IPS-20b (cell line): ENCODE results near the gene HAPLN2.
"Not testable (repeated sequence)": the region's sequence is repeated elsewhere in the genome, so short reads cannot be mapped to it uniquely, and the experiment has no call there.

ENCODE experiments used
- H3K27ac ChIP-seq: one replicate; pipeline ENCODE4 v1.5.1; 2013; ENCODE audit warnings: low read length
- H3K27me3 ChIP-seq: 2 replicates; pipeline ENCODE4 v1.6.1; 2013; ENCODE audit warnings: mild to moderate bottlenecking, low read length, inconsistent platforms; ENCODE audit not compliant: insufficient read depth
- H3K36me3 ChIP-seq: 2 replicates; pipeline ENCODE4 v1.6.1; 2013; ENCODE audit warnings: low read depth, mild to moderate bottlenecking, inconsistent platforms, low read length, moderate library complexity; ENCODE audit not compliant: insufficient read depth
- H3K4me1 ChIP-seq: 2 replicates; pipeline ENCODE4 v1.6.1; 2013; ENCODE audit warnings: mild to moderate bottlenecking, control low read depth, inconsistent platforms, low read length, moderate library complexity; ENCODE audit not compliant: insufficient read depth
- H3K4me3 ChIP-seq: 2 replicates; pipeline ENCODE4 v1.5.1; 2013; ENCODE audit warnings: mild to moderate bottlenecking, low read length, inconsistent platforms
- H3K9ac ChIP-seq: 2 replicates; pipeline ENCODE4 v1.6.1; 2013; ENCODE audit warnings: low read depth, mild to moderate bottlenecking, inconsistent platforms, low read length, moderate library complexity
- H3K9me3 ChIP-seq: 2 replicates; pipeline ENCODE4 v1.6.1; 2013; ENCODE audit warnings: mild to moderate bottlenecking, low read depth, low read length, inconsistent platforms; ENCODE audit not compliant: insufficient read depth

Gene HAPLN2

GRCh38 chr1:156583821-156584622, 35.2 kb upstream of the HAPLN2 start:
- peaks cover 7% of the 10 kb centered on the region; the same call in 1 of the 2 replicates for H3K27me3 ChIP-seq
- H3K27ac ChIP-seq = no peak overlapping the region
- peak overlapping the region; percentile 36; the same call in 1 of the 2 replicates for H3K4me3 ChIP-seq
- peaks cover 12% of the 10 kb centered on the region; the same call in 1 of the 2 replicates for H3K4me1 ChIP-seq
- no peaks in the 10 kb centered on the region for H3K36me3 ChIP-seq
- no peaks in the 10 kb centered on the region for H3K9me3 ChIP-seq
- no peak overlapping the region; the same call in 1 of the 2 replicates for H3K9ac ChIP-seq

- Histone ChIP-seq H3K9me3 (no peaks in the 10 kb centered on the region), H3K4me1 (peaks cover 12% of the 10 kb centered on the region; the same call in 1 of the 2 replicates), H3K27ac (no peak overlapping the region), H3K9ac (no peak overlapping the region), H3K27me3 (peaks cover 7% of the 10 kb centered on the region; the same call in 1 of the 2 replicates), H3K36me3 (no peaks in the 10 kb centered on the region), H3K4me3 (peak overlapping the region; percentile 36; the same call in 1 of the 2 replicates)
Measured at GRCh38 chr1:156584813-156585212, 34.4 kb upstream of the HAPLN2 start.

- no peaks in the 10 kb centered on the region for H3K36me3 ChIP-seq
- H3K9ac ChIP-seq = no peak overlapping the region
- peaks cover 7% of the 10 kb centered on the region; the same call in 1 of the 2 replicates for H3K27me3 ChIP-seq
- H3K9me3 ChIP-seq = no peaks in the 10 kb centered on the region
- H3K4me3 ChIP-seq = no peak overlapping the region
- H3K27ac ChIP-seq = no peak overlapping the region
- peaks cover 20% of the 10 kb centered on the region; the same call in 1 of the 2 replicates for H3K4me1 ChIP-seq
Measured at GRCh38 chr1:156586323-156586722, 32.9 kb upstream of the HAPLN2 start.

GRCh38 chr1:156586892-156587477, 32.2 kb upstream of the HAPLN2 start:
- Histone ChIP-seq H3K9ac (no peak overlapping the region), H3K4me3 (no peak overlapping the region), H3K27ac (no peak overlapping the region), H3K36me3 (no peaks in the 10 kb centered on the region), H3K27me3 (peaks cover 7% of the 10 kb centered on the region; the same call in 1 of the 2 replicates), H3K9me3 (no peaks in the 10 kb centered on the region), H3K4me1 (peaks cover 21% of the 10 kb centered on the region; the same call in 1 of the 2 replicates)

GRCh38 chr1:156587927-156588326, 31.3 kb upstream of the HAPLN2 start:
- not testable (repeated sequence) for H3K36me3 ChIP-seq, H3K4me3 ChIP-seq, H3K9ac ChIP-seq, H3K9me3 ChIP-seq, H3K27me3 ChIP-seq, H3K27ac ChIP-seq
- H3K4me1 ChIP-seq = peaks cover 23% of the 10 kb centered on the region; the same call in 1 of the 2 replicates

GRCh38 chr1:156589546-156589945, 29.7 kb upstream of the HAPLN2 start:
- no peak overlapping the region for H3K9ac ChIP-seq
- H3K4me3 ChIP-seq = no peak overlapping the region
- H3K9me3 ChIP-seq = no peaks in the 10 kb centered on the region
- peaks cover 21% of the 10 kb centered on the region for H3K36me3 ChIP-seq
- H3K27me3 ChIP-seq = peaks cover 7% of the 10 kb centered on the region; the same call in 1 of the 2 replicates
- H3K4me1 ChIP-seq = peaks cover 14% of the 10 kb centered on the region; the same call in 1 of the 2 replicates
- no peak overlapping the region for H3K27ac ChIP-seq

- Histone ChIP-seq H3K9ac (peak overlapping the region; percentile 84; the same call in 1 of the 2 replicates), H3K9me3 (no peaks in the 10 kb centered on the region), H3K4me3 (peak overlapping the region; percentile 78), H3K36me3 (peaks cover 31% of the 10 kb centered on the region), H3K4me1 (peaks cover 11% of the 10 kb centered on the region; the same call in 1 of the 2 replicates), H3K27me3 (peaks cover 5% of the 10 kb centered on the region; the same call in 1 of the 2 replicates), H3K27ac (no peak overlapping the region)
Measured at GRCh38 chr1:156590326-156591180, 28.7 kb upstream of the HAPLN2 start.

- Histone ChIP-seq H3K9me3 (no peaks in the 10 kb centered on the region), H3K4me1 (peaks cover 11% of the 10 kb centered on the region; the same call in 1 of the 2 replicates), H3K27me3 (no peaks in the 10 kb centered on the region), H3K9ac (peak overlapping the region; percentile 84), H3K27ac (peak overlapping the region; percentile 91), H3K36me3 (peaks cover 36% of the 10 kb centered on the region), H3K4me3 (peak overlapping the region; percentile 78)
Measured at GRCh38 chr1:156591181-156591431, 28.1 kb upstream of the HAPLN2 start.

- Histone ChIP-seq H3K27ac (peak within 1 kb of the TSS; percentile 91), H3K36me3 (peaks cover 41% of the 10 kb centered on the region), H3K9ac (peak within 1 kb of the TSS; percentile 84), H3K4me1 (peaks cover 11% of the 10 kb centered on the region; the same call in 1 of the 2 replicates), H3K4me3 (peak within 1 kb of the TSS; percentile 78), H3K9me3 (no peaks in the 10 kb centered on the region), H3K27me3 (no peaks in the 10 kb centered on the region)
Measured at GRCh38 chr1:156591432-156592157, 27.6 kb upstream of the HAPLN2 start, which contains the start of gene NAXE. Gene NAXE (plus strand): TSS chr1:156591776. CDS start chr1:156591805, 29 bp downstream.

GRCh38 chr1:156592158-156592909, 26.9 kb upstream of the HAPLN2 start:
- Histone ChIP-seq H3K27ac (no peak overlapping the region), H3K9me3 (no peaks in the 10 kb centered on the region), H3K27me3 (no peaks in the 10 kb centered on the region), H3K4me1 (peaks cover 11% of the 10 kb centered on the region; the same call in 1 of the 2 replicates), H3K9ac (peak overlapping the region; percentile 84), H3K4me3 (peak overlapping the region; percentile 78), H3K36me3 (peaks cover 48% of the 10 kb centered on the region)
